K562 (cell line): ENCODE measurements around the gene CEACAM21. TPM values are rescaled to one million over a fixed set of nuclear protein-coding genes. Genes with fewer than 3 reads are reported as not detected.

Experiments used
- SPI1 ChIP-seq: IDR thresholded peaks from 2 replicates; pipeline ENCODE4 v1.6.1; 2011; ENCODE audit warnings: low read depth, low read length, control low read depth, borderline replicate concordance
- SRF ChIP-seq, 2 experiments: fragments of 250-450, 450-650 bp in 1 of 2; sonication (Bioruptor Pico) in 1 of 2; sonication (generic) in 1 of 2; formaldehyde crosslinking; IDR thresholded peaks; 2 replicates each; pipeline versions ENCODE4 v1.5.0 to v1.5.1; 2020 to 2022; ENCODE audit warnings: mild to moderate bottlenecking in 1 of 2, missing genetic modification reagents in 1 of 2
- THRA ChIP-seq: fragments of 450-650 bp; IDR thresholded peaks from 2 replicates; pipeline ENCODE4 v1.6.1; 2017; ENCODE audit warnings: mild to moderate bottlenecking, moderate library complexity
- U2AF2 ChIP-seq: fragments of 200-400 bp; formaldehyde crosslinking; optimal IDR thresholded peaks from 2 replicates; pipeline ENCODE3; 2017; ENCODE audit warnings: low read depth, mild to moderate bottlenecking, low read length
- ZBTB40 ChIP-seq, 2 experiments: fragments of 450-650 bp in 1 of 2; sonication (generic) in 1 of 2; formaldehyde crosslinking in 1 of 2; IDR thresholded peaks; 2 replicates each; pipeline versions ENCODE4 v1.7.1 to v1.9.0; 2016 to 2022; ENCODE audit warnings: inconsistent platforms in 1 of 2, mild to moderate bottlenecking in 1 of 2, missing genetic modification reagents in 1 of 2
- ZFP36 ChIP-seq: fragments of 150-350 bp; IDR thresholded peaks from 2 replicates; pipeline ENCODE4 v1.6.1; 2018; ENCODE audit warnings: low read length, low read depth; ENCODE audit not compliant: partially characterized antibody
- ZNF707 ChIP-seq: fragments of 250-450 bp; sonication (Bioruptor Pico); conservative IDR thresholded peaks from 2 replicates; pipeline ENCODE4 v1.8.0; 2022; ENCODE audit warnings: inconsistent platforms, mild to moderate bottlenecking, moderate library complexity
- polyA plus RNA-seq, 8 experiments: library from polyadenylated mRNA; depleted of rRNA in 4 of 8; stranded (reverse) in 5 of 8; unstranded in 3 of 8; fragments of >200 nt; fragmentation: Nextera tagmentation in 2 of 8; fragmentation: Illumina TruSeq in 1 of 8; extraction: Ambion mirVana in 2 of 8; extraction: Trizol in 1 of 8; gene quantifications; 2 replicates each; pipeline versions ENCODE4 v1.2.1 to v1.2.3, GENCODE V29; 2011 to 2014; ENCODE audit warnings: inconsistent platforms in 1 of 8, missing spikeins in 1 of 8
- total RNA-seq, 7 experiments: library from RNA; depleted of rRNA in 6 of 7; stranded (reverse); fragments of >200 nt in 6 of 7; fragmentation: Illumina TruSeq in 2 of 7; extraction: Trizol in 2 of 7; gene quantifications; 2 replicates each; pipeline versions ENCODE4 v1.2.1 to v1.2.3, GENCODE V29; 2011 to 2021; ENCODE audit warnings: low replicate concordance in 1 of 7

Gene CEACAM21
- total and polyA plus RNA-seq, 9 of the 15 experiments (the other 6 are each of a cell fraction or from before 2014, with no cell fraction given), result 0.06 to 0.40 (median 0.18) TPM; not detected in 1

DNA sequence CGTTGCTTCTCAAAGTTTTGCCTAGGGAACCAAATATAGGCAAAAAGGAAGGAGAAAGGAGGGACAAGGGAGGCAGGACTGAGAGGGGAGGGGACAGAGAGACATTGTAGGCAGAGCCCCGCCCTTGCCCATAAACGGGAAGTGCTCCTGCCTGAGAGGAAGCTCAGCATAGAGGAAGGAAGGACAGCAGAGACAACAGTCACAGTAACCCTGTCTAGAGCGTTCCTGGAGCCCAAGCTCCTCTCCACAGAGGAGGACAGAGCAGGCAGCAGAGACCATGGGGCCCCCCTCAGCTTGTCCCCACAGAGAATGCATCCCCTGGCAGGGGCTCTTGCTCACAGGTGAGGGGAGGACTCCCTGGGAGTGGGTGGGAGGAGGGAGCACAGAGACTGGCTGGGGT, at the start of gene CEACAM21 (continued):
- TF ChIP-seq ZBTB40 (IDR thresholded peaks at IDR 0.05) (peak; percentile 53; the same call in 1 of the 2 replicates), ZBTB40 (CRISPR knock-in tag; IDR thresholded peaks at IDR 0.05) (no peak), SRF (CRISPR knock-in tag; IDR thresholded peaks at IDR 0.05) (peak; percentile 25 to 95; a peak in 2 of 4 replicates), U2AF2 (no peak), THRA (no peak), SPI1 (peak; percentile 97), ZFP36 (peak; percentile 5), ZNF707 (CRISPR knock-in tag) (no peak)
